DMS 273 treated with DMSO at 0.1 percent for 48 hours (cell line): ENCODE measurements around the gene EMC1.
"Not testable (repeated sequence)": the region's sequence is repeated elsewhere in the genome, so short reads cannot be mapped to it uniquely, and the experiment has no call there.

ENCODE experiments used
- DNase-seq: peaks from one replicate; lab custom pipeline; 2025; lab: John Stamatoyannopoulos, UW

EMC1 gene

DNA sequence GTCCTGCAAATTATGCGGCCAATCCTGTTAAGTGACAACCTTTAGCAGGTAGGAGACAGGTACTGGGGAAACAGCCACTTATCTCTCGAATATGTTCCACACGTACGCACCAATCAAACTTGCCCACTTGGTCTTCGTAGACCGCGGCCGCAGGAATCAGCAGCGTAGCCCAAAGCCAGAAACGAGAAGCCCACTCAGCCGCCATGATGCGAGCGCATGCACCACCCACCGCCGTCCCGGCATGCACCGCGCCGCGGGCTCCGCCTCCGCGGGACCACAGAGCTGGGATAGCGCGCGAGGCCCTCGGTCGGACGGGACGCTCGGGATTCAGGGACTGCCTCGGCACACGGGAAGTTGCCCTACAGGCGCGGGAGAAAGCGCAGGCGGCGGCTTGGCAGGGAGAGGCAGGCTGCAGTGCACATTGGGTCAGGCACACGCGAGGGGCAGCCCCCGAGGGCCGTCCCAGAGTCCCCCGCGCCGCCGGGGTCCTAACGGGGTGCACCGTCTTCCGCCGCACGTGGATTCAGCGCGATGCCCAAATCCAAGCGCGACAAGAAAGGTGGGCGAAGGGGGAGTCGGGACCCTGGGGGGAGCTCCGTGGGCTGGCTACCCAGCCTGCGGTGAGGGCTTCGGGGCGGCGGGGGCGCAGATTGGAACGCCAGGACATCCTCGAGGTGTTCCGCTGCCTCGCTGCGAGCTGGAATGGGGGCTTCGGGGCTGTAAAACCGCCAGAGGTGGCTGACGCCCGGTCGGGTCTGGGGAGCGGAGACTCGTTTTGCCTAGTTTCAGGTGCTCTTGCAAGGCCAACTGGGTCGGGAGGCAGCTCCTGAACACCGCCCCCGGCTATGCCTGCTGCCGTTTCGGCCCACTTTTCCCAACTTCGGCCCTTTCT, at the start of gene EMC1, which contains the start of gene MRTO4:
Gene EMC1, minus strand, starts transcription at position 220 of the 892 bp plus-strand sequence. Its CDS starts 15 bp downstream, at position 205.
Gene MRTO4, plus strand, starts transcription at position 501 of the 892 bp plus-strand sequence. Its CDS starts 31 bp downstream, at position 532.
- peak; percentile 43 for DNase-seq

DNA sequence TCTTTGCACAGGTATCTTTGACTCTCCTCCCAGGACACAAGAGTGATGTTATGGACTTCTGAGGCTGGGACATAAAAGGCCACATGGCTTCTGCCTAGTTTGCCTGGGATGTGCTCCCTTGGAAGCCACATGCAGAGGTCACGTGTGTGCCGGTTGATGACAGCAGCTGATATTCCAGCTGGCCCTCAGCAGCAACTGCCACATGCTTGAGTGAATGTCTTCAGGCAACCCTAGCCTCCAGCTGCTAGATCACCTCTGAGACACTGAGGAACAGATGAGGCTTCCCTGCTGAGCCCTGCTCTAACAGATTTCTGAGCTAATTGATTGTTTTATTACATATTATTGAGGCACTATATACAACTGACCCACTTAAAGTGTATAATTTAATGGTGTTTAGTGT, 48.9 kb upstream of the EMC1 start:
- no peak for DNase-seq

DNA sequence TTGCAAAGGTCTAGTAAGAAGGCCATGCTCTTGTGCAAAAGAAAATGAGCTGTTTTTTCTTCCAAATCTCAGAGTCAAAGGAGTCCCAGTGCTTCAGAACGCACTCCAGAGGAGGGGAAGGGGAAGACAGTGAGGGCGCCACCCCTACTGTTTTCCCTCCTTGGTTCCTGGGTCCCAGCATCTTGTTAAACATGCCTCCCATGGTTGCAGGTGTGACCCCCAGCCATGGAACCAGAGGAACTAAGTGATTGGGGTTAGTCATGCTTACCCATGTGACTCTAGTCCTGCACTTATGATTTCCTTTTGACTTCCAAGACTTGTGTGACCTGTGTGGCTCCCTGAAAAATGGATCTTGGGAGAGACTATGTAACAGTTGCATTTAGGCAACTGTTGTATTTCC, 43.3 kb upstream of the EMC1 start:
- DNase-seq: no peak

DNA sequence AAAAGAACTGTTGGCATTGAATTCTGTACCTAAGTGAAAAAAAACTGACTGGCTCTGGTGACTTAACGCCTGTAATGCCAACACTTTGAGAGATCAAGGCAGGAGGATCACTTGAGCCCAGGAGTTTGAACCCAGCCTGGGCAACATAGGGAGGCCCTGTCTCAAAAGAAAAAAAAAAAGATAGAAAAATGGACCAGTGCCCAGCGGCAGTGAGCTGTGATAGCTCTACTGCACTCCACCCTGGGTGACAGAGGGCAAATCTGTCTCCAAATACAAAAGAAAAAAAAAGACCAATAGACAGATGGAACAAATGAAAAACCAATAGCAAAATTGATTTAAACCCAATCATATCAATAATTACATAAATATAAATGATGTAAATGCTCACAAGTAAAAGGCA, 37.9 kb upstream of the EMC1 start:
- DNase-seq: no peak

DNA sequence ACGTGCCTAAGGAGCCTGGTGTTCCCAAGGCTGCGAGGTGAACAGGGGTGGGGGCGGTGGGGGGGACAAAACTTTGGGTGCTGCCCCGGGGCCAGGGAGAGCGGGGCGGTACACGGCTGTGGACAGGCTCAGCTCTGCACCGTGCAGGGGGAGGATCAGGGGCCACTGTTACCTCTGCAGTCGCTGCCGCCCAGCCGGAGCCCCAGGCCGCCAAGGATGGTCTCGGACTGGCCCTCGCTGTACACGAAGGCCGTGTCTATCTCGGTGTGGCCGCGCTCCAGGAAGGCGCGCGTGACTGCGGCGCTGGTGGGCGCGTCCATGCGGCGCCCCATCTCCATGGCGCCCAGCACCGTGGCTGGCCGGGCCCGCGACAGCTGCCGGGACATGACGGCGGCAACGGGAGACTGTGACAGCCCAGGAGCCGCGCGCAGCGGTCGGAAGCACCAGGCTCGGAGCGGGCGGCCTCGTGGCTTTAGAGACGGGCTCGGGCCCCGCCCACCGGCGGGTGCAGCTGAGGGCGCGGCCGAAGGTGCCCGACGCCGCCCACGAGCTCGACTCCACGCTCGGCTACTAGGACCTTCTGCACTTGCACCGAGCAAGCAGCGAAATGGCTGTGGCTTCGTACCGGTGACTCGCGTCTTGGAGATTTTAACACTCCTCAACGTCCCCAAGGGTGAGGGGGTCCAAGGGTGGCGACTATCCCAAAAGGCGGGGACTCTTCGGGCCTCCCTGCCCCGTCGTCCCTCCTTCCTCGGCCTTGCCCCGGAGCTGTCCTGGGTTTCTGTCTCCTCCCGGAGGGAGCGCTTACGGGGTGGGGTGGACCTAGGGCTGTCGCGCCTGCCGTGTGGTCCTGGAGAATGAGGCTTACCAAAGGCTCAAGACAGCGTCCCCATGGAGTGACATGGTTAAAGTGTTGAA, 37.3 kb upstream of the EMC1 start, which contains the start of gene AKR7A3:
Gene AKR7A3, minus strand, starts transcription at position 447 of the 918 bp plus-strand sequence. Its CDS starts 61 bp downstream, at position 386.
- DNase-seq: not testable (repeated sequence)

DNA sequence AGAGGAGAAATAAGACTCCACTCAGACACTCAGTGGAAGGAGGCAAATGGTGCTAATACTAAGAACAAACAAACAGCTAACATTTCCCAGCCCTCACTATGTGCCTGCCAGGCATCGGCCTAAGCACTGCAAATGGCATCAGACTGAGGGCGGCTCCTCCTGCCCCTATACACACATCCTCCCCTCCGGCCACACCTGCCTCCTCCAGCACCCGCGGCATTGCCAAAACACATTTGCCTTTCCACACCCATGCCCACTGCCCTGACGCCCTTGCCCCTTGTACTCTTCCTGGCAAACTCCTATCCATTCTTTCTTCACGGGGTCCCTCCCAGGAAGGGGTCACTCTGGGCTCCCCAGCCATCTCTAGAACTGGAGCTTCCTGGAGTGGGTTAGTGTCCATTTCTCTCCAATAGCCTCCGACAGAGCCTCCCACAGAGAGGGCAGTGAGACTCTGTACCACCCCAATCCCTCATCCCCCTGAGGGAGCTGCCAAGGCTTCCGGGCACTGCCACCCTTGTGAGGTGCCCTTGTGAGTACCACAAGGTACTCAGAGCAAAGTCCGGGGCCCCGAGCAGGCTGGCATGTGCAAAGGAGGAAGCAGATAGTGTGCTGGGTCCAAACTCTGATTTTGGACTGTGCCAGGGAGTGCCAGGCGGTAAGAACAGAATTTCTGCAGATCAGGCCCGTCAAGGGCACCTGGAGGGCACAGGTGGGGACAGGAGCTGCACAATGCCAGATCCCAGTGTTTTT, 36.3 kb upstream of the EMC1 start:
- no peak for DNase-seq

DNA sequence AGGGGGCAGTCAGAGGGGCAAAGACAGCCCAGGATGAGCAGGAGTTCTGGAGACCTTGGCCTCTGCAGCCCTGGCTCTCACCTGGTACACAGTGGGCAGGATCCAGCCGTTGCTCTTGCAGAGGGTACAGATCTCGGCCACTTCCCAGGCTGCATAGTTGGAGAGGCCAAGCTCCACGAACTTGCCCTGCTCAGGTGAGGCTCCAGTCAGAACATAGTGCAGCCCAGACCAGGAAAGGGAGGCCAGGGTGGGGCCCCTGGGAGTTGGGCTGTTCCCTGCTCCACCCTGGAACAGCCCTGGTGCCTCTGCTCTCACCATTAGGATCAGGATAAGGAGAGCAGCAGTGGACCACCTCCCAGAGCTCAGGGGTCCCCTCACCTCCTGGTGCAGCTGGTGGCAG, 34.5 kb upstream of the EMC1 start:
- not testable (repeated sequence) for DNase-seq

DNA sequence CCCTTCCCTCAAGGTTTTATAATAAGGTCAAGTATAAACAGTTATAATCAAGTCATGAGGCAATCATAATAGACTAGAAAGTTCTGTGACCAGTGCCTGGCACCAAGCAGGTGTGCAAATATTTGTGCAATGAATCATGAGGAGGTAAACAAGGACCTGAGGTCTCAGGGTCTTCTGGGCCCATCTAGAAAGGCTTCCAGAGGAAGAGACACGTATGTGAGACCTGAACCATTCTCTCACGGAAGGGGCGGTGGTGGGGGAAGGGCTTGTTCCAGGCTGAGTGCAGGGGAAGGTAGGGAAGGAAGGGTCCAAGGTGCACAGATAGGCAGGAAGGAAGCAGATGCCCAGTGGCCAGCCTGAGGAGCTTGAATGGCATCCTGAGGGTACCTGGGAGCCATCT, 34.0 kb upstream of the EMC1 start:
- not testable (repeated sequence) for DNase-seq

DNA sequence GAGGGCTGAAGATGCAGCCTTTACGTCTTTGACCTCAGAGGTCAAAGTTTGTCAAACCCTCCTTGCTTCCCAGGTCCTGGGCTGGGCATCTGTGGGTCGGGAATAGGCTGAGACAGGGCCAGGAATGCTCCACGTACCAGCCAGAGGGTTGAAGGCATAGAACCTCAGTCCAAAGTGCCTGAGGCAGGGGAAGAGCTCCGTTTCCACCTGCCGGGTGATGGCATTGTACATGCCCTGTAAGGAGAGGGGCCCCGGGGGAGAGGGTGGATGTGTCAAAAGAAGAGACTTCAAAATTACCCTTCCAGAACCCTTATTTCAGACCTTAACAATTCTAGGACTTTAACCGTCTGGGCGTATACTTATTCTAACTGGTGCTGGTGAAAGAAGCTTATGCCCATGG, 33.6 kb upstream of the EMC1 start:
- DNase-seq: no peak

DNA sequence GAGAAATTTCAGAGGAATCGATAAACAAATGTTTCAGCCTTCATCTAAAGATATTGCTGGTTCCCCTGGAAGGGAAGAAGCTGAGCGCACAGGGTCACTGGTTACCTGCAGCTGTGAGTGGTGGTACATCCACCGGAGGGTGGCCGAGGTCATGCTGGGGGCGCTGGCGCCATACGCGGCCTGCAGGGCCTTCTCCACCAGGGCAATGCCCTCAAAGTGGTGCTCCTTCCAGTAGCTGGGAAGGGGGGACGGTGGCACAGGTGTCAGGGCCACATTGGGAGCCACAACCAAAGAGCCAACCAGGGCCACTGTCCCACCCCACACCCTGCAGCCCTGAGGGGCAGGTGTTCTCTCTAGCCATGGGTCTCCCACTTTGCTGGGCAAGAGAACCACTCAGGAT, 32.6 kb upstream of the EMC1 start:
- no peak for DNase-seq

DNA sequence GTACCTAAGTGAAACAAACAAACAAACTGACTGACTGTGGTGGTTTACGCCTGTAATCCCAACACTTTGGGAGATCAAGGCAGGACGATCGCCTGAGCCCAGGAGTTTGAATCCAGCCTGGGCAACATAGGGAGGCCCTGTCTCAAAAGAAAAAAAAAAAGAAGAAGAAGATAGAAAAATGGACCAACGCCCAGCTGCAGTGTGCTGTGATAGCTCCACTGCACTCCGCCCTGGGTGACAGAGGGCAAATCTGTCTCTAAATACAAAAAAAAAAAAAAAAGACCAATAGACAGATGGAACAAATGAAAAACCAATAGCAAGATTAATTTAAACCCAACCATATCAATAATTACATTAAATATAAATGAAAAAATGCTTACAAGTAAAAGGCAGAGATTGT, 23.3 kb upstream of the EMC1 start:
- no peak for DNase-seq

DNA sequence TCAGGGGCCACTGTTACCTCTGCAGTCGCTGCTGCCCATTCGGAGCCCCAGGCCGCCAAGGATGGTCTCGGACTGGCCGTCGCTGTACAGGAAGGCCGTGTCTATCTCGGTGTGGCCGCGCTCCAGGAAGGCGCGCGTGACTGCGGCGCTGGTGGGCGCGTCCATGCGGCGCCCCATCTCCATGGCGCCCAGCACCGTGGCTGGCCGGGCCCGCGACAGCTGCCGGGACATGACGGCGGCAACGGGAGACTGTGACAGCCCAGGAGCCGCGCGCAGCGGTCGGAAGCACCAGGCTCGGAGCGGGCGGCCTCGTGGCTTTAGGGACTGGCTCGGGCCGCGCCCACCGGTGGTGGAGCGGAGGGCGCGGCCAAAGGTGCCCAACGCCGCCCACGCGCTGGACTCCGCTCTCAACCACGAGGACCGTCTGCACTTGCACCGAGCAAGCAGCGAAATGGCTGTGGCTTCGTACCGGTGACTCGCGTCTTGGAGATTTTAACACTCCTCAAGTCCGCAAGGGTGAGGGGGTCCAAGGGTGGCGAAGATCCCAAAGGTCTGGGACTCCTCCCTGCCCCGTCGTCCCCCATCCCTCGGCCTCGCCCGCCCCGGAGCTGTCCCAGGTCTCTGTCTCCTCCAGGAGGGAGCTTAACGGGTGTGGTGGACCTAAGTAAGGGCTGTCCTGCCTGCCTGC, 22.7 kb upstream of the EMC1 start:
- not testable (repeated sequence) for DNase-seq

DNA sequence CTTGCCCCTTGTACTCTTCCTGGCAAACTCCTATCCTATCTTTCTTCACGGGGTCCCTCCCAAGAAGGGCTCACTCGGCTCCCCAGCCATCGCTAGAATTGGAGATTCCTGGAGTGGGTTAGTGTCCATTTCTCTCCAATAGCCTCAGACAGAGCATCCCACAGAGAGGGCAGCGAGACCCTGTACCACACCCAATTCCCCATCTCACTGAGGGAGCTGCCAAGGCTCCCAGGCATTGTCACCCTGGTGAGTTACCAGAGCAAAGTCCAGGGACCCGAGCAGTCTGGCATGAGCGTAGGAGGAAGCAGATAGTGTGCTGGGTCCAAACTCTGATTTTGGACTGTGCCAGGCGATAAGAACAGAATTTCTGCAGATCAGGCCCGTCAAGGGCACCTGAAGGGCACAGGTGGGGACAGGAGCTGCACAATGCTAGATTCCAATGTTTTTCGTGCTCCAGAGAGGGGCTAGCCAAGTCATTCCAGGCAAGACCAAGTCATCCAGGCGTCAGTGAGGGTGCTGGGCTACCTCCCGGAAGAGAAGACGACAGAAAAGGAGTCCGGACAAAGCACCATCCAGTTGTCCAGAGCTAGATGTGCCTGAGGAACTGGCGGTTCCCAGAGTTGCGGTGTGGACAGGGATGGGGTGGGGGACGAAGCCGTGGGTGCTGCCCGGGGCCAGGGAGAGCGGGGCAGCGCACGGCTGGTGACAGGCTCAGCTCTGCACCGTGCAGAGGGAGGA, 22.0 kb upstream of the EMC1 start:
- no peak for DNase-seq

DNA sequence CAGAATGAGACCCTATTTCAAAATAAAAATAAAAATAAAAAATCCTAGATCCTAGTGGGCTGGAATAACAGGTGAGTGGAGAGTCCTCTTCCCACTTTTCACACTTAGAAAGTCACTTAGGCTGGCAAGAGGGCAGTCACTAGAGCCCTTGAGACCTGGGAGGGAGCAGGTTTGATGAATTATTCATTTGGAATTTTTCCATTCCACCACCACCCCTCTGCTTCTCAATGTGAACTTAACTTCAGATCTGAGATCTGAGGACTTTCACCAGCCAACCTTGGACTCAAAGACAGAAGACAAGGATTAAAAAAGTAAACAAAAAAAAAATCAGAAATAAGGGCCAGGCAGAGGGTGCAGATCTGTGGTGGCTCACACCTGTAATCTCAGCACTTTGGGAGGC, 20.7 kb upstream of the EMC1 start:
- no peak for DNase-seq

DNA sequence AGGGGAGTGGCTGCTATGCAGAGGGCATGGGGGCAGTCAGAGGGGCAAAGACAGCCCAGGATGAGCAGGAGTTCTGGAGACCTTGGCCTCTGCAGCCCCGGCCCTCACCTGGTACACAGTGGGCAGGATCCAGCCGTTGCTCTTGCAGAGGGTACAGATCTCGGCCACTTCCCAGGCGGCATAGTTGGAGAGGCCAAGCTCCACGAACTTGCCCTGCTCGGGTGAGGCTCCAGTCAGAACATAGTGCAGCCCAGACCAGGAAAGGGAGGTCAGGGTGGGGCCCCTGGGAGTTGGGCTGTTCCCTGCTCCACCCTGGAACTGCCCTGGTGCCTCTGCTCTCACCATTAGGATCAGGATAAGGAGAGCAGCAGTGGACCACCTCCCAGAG, 19.0 kb upstream of the EMC1 start:
- DNase-seq: not testable (repeated sequence)

DNA sequence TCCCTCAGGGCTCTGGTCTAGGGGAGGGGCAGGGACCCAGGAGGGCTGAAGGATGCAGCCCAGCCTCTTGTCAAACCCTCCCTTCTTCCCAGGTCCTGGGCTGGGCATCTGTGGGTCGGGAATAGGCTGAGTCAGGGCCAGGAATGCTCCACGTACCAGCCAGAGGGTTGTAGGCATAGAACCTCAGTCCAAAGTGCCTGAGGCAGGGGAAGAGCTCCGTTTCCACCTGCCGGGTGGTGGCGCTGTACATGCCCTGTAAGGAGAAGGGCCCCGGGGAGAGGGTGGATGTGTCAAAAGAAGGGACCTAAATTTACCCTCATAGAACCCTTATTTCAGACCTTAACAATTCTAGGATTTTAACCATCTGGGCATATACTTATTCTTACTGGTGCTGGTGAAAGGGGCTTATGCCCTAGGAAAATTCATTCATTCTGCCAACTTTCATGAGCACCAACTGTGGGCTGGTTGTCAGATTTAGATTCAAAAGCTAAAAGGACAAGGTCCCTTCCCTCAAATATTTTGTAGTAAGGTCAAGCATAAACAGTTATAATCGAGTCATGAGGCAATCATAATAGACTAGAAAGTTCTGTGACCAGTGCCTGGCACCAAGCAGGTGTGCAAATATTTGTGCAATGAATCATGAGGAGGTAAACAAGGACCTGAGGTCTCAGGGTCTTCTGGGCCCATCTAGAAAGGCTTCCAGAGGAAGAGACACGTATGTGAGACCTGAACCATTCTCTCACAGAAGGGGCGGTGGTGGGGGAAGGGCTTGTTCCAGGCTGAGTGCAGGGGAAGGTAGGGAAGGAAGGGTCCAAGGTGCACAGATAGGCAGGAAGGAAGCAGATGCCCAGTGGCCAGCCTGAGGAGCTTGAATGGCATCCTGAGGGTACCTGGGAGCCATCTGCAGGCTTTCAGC, 18.4 kb upstream of the EMC1 start:
- not testable (repeated sequence) for DNase-seq

DNA sequence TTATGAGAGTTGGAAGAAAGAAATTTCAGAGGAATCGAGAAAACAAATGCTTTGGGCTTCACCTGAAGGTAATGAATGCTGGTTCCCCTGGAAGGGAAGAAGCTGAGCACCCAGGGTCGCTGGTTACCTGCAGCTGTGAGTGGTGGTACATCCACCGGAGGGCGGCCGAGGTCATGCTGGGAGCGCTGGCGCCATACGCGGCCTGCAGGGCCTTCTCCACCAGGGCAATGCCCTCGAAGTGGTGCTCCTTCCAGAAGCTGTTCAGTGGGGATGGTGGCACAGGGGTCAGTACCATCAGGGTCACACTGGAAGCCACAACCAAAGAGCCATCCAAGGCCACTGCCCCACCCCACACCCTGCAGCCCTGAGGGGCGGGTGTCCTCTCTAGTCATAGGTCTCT, 17.1 kb upstream of the EMC1 start:
- DNase-seq: no peak

DNA sequence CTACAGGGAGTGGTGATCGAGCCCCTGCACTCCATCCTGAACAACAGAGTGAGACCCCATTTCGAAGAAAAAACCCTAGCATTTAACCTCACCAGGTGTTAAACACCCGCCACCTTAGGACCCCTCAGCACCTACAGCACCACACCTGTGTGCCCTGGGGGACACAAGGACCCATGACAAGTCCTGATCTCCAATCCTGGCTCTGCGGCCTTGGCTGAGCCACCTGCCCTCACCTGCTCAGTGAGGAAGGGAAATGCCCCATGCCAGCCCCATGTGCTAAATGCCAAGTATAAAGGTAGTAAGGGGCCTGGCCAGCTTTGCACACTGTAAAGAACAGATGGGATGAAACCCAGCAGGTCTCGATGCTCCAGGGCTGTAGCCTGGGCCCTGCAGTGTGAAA, 11.4 kb upstream of the EMC1 start:
- no peak for DNase-seq

DNA sequence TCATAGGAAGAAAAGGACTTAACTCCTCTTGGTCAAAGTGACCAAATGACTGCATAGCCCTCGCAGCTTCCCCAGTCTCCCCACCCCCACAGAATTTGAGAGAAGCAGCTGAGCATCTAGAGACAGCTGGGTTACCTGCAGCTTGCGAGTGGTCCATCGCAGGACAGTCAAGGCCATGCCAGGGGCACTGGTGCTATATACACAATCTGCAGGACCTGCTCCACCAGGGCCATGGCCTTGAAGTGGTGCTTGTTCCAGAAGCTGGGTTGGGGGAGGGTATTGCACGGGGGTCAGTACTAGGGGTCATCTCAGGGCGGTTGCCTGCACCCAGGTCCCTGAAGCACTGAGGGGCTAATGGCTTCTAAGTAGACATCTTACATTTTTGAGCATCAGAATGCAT, 10.7 kb upstream of the EMC1 start:
- DNase-seq: no peak
